GM21737 (cell line): ENCODE measurements around the gene TAGLN.
A peak's percentile ranks its signal among the peaks of the same experiment; 100 is the strongest.

Source experiments
- ATAC-seq: cut with Tn5 transposase; IDR thresholded peaks from one replicate; pipeline ENCODE4 v1.9.1; 2021; ENCODE audit warnings: mild to moderate bottlenecking, moderate library complexity; ENCODE audit not compliant: unreplicated experiment

Gene TAGLN

GRCh38 chr11:117229931-117230285 is 30.7 kb downstream of the TAGLN start:
- no peak for ATAC-seq

GRCh38 chr11:117230286-117230961 is 31.3 kb downstream of the TAGLN start:
- ATAC-seq = no peak

- no peak for ATAC-seq
Observed at GRCh38 chr11:117230999-117231841, 32.0 kb downstream of the TAGLN start.

- no peak for ATAC-seq
Observed at GRCh38 chr11:117231842-117232091, 32.6 kb downstream of the TAGLN start, which contains the start of gene PCSK7. TSS of gene PCSK7 (minus strand) at chr11:117232073. CDS start at chr11:117229844, 2,229 bp downstream.

GRCh38 chr11:117232092-117232878 is 33.1 kb downstream of the TAGLN start, which contains the start of gene RNF214:
TSS of gene RNF214 (plus strand) at chr11:117232671. CDS start at chr11:117234273, 1,602 bp downstream.
- peak; percentile 63 for ATAC-seq

GRCh38 chr11:117232911-117233409 is 33.8 kb downstream of the TAGLN start:
- no peak for ATAC-seq

GRCh38 chr11:117238221-117238620 is 39.1 kb downstream of the TAGLN start:
- no peak for ATAC-seq

- ATAC-seq = no peak
Observed at GRCh38 chr11:117239295-117239694, 40.1 kb downstream of the TAGLN start.

- ATAC-seq = no peak
Observed at GRCh38 chr11:117248341-117248740, 49.2 kb downstream of the TAGLN start.

- no peak for ATAC-seq
Observed at GRCh38 chr11:117249571-117249970, 50.4 kb downstream of the TAGLN start.

- ATAC-seq = no peak
Observed at GRCh38 chr11:117251506-117251905, 52.3 kb downstream of the TAGLN start.

GRCh38 chr11:117255966-117256365 is 56.8 kb downstream of the TAGLN start:
- no peak for ATAC-seq

GRCh38 chr11:117256573-117256972 is 57.4 kb downstream of the TAGLN start:
- no peak for ATAC-seq
